GM12878 (cell line): Measurements from ENCODE around the gene TBXAS1.

ENCODE experiments used
- ATF3 ChIP-seq: IDR thresholded peaks from 2 replicates; pipeline ENCODE4 v1.6.1; 2011; ENCODE audit warnings: low read depth, mild to moderate bottlenecking, low read length, moderate library complexity, borderline replicate concordance; ENCODE audit errors: extremely low read depth
- RB1 ChIP-seq: fragments of 450-650 bp; formaldehyde crosslinking; IDR thresholded peaks from 2 replicates; pipeline ENCODE4 v1.6.1; 2017; ENCODE audit warnings: mild to moderate bottlenecking, borderline replicate concordance
- RBBP5 ChIP-seq: fragments of 200-600 bp; sonication (generic); conservative IDR thresholded peaks from 2 replicates; pipeline ENCODE4 v1.6.1; 2016
- RFX5 ChIP-seq: IDR thresholded peaks from 2 replicates; pipeline ENCODE4 v1.6.1; 2011; ENCODE audit warnings: low read depth, low read length, improper control_type of control experiment
- SIN3A ChIP-seq: IDR thresholded peaks from 2 replicates; pipeline ENCODE4 v1.6.1; 2012; ENCODE audit warnings: low read depth, low read length, improper control_type of control experiment
- SMAD1 ChIP-seq: fragments of 450-650 bp; IDR thresholded peaks from 2 replicates; pipeline ENCODE4 v1.6.1; 2018; ENCODE audit warnings: mild to moderate bottlenecking, low read depth; ENCODE audit not compliant: partially characterized antibody
- SP1 ChIP-seq: IDR thresholded peaks from one replicate; pipeline ENCODE4 v1.6.1; 2011; ENCODE audit warnings: low read depth, low read length
- SPI1 ChIP-seq: IDR thresholded peaks from 2 replicates; pipeline ENCODE4 v1.6.1; 2011; ENCODE audit warnings: low read depth, mild to moderate bottlenecking, low read length, moderate library complexity, borderline replicate concordance; ENCODE audit not compliant: insufficient read depth
- SRF ChIP-seq, 2 experiments: IDR thresholded peaks; 2 replicates each; pipeline ENCODE4 v1.6.1; 2011; ENCODE audit warnings: low read depth in 2 of 2, low read length in 2 of 2, mild to moderate bottlenecking in 1 of 2, moderate library complexity in 1 of 2
- TF ChIP-seq, protein P1 (sequence below), 3 experiments: IDR thresholded peaks in 2 of 3; conservative IDR thresholded peaks in 1 of 3; 2 replicates each; pipeline ENCODE4 v1.5.1; 2011; ENCODE audit warnings: low read depth in 3 of 3, low read length in 3 of 3, mild to moderate bottlenecking in 3 of 3, control low read depth in 2 of 3, moderate library complexity in 2 of 3, inconsistent platforms in 1 of 3, mixed read lengths in 1 of 3; ENCODE audit not compliant: control insufficient read depth in 2 of 3, insufficient read depth in 1 of 3; ENCODE audit errors: extremely low read depth in 1 of 3

GRCh38 chr7:139791316-139791715 is 37.7 kb upstream of the TBXAS1 start:
- TF ChIP-seq SPI1 (no peak), SP1 (no peak), RFX5 (no peak), ATF3 (no peak), RB1 (no peak), SIN3A (no peak), SMAD1 (no peak), SRF (IDR thresholded peaks at IDR 0.05; ENCODE audit: low read depth in 2 of 2, low read length in 2 of 2) (no peak), RBBP5 (no peak)
- TF ChIP-seq, protein P1, sequence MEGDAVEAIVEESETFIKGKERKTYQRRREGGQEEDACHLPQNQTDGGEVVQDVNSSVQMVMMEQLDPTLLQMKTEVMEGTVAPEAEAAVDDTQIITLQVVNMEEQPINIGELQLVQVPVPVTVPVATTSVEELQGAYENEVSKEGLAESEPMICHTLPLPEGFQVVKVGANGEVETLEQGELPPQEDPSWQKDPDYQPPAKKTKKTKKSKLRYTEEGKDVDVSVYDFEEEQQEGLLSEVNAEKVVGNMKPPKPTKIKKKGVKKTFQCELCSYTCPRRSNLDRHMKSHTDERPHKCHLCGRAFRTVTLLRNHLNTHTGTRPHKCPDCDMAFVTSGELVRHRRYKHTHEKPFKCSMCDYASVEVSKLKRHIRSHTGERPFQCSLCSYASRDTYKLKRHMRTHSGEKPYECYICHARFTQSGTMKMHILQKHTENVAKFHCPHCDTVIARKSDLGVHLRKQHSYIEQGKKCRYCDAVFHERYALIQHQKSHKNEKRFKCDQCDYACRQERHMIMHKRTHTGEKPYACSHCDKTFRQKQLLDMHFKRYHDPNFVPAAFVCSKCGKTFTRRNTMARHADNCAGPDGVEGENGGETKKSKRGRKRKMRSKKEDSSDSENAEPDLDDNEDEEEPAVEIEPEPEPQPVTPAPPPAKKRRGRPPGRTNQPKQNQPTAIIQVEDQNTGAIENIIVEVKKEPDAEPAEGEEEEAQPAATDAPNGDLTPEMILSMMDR (IDR thresholded peaks at IDR 0.05 in 2 of 3, conservative IDR thresholded peaks at IDR 0.05 in 1 of 3; ENCODE audit: control insufficient read depth in 2 of 3, extremely low read depth in 1 of 3, insufficient read depth in 1 of 3, low read depth in 3 of 3, low read length in 3 of 3): no peak
